Gastrocnemius medialis (tissue), 4 donors: ENCODE data around the gene NMT2.

Experiments
- POLR2A ChIP-seq, 2 donors: fragments of 450-650 bp; IDR thresholded peaks; one replicate each; pipeline ENCODE4 v1.6.1; 2017; ENCODE audit warnings: antibody characterized with exemption in 2 of 2, mild to moderate bottlenecking in 2 of 2, moderate library complexity in 2 of 2
- TF ChIP-seq, protein P1 (sequence below), 5 experiments: fragments of 450-650 bp in 3 of 5; fragments of 200-600 bp in 2 of 5; sonication (generic) in 2 of 5; IDR thresholded peaks in 4 of 5; conservative IDR thresholded peaks in 1 of 5; 1 replicate in 4 of 5; 2 replicates in 1 of 5; pipeline ENCODE4 v1.5.1; 2016 to 2019; ENCODE audit warnings: antibody characterized with exemption in 5 of 5, mild to moderate bottlenecking in 3 of 5, moderate library complexity in 3 of 5

DNA sequence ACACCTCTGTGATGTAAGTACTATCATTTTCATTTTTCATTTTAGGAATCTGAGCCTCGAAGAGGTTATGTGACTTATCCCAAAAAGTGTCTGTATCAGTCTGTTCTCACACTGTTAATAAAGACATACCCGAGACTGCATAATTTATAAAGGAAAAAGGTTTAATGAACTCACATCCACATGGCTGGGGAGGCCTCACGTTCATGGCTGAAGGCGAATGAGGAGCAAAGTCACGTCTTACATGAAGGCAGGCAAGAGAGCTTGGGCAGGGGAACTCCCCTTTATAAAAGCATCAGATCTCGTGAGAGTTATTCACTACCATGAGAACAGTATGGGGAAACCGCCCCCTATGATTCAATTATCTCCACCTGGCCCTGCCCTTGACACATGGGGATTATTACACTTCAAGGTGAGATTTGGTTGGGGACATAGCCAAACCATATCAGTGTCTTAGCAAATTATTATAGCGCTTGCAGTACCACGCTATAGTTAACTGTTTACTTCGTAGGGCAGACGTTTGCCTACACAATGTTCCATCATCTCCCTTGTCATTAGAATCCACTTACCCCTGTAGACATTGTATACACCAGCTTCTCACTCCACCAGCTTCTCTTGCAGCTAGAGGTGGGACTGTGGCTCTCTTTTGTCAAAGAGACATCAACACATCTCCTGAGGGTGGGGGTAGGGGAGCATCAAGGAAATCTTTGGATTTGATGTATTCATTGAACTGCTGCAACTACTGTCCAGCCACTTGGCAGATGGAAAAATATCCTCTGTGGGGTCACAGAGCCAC is 15.4 kb upstream of the NMT2 start:
- TF ChIP-seq, protein P1, sequence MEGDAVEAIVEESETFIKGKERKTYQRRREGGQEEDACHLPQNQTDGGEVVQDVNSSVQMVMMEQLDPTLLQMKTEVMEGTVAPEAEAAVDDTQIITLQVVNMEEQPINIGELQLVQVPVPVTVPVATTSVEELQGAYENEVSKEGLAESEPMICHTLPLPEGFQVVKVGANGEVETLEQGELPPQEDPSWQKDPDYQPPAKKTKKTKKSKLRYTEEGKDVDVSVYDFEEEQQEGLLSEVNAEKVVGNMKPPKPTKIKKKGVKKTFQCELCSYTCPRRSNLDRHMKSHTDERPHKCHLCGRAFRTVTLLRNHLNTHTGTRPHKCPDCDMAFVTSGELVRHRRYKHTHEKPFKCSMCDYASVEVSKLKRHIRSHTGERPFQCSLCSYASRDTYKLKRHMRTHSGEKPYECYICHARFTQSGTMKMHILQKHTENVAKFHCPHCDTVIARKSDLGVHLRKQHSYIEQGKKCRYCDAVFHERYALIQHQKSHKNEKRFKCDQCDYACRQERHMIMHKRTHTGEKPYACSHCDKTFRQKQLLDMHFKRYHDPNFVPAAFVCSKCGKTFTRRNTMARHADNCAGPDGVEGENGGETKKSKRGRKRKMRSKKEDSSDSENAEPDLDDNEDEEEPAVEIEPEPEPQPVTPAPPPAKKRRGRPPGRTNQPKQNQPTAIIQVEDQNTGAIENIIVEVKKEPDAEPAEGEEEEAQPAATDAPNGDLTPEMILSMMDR (IDR thresholded peaks at IDR 0.05 in 4 of 5, conservative IDR thresholded peaks at IDR 0.05 in 1 of 5): no peak
- TF ChIP-seq POLR2A (IDR thresholded peaks at IDR 0.05): no peak
